ENCODE measurements around the gene TOX2. TPM values are rescaled to one million over a fixed set of nuclear protein-coding genes. Genes with fewer than 3 reads are reported as not detected.
A peak's percentile ranks its signal among the peaks of the same experiment; 100 is the strongest.

TOX2 gene
- total RNA-seq, 2 experiments from 2014 or later, result 3.3 to 3.9 TPM

- Mint-ChIP-seq H3K36me3 (ENCODE audit: low read depth) (no peaks in the 10 kb centered on the region), H3K27ac (no peak overlapping the region), H3K4me1 (ENCODE audit: low read depth) (no peaks in the 10 kb centered on the region), H3K4me3 (no peak overlapping the region), H3K27me3 (peaks cover 25% of the 10 kb centered on the region), H3K9me3 (no peaks in the 10 kb centered on the region)
- Histone ChIP-seq H3K36me3 (ENCODE audit: insufficient read depth, low read length) (no peaks in the 10 kb centered on the region), H3K9me3 (ENCODE audit: control insufficient read depth in 1 of 2, insufficient read depth in 1 of 2, low read length in 2 of 2) (no peaks in the 10 kb centered on the region), H3K27me3 (ENCODE audit: control insufficient read depth in 1 of 2, insufficient read depth in 2 of 2, low read length in 2 of 2) (peaks cover 0 to 10% of the 10 kb centered on the region in 2 experiments), H3K4me1 (ENCODE audit: insufficient read depth, low read length) (peaks cover 4% of the 10 kb centered on the region), H3K27ac (ENCODE audit: low read depth in 1 of 2, low read length in 2 of 2) (no peak overlapping the region), H3K4me3 (ENCODE audit: low read length) (no peak overlapping the region)
- DNase-seq (no peak), ATAC-seq (ENCODE audit: poor library complexity) (no peak)
- POLR2A ChIA-PET, result no interaction called here
- peak; percentile 45 for TF ChIP-seq CTCF (IDR thresholded peaks at IDR 0.05)
- CTCF ChIA-PET, result no interaction called here
- intact Hi-C loops (cut with DNase I, micrococcal nuclease), result loop anchor here (5.0 kb wide), 2 partner anchors 36 to 646 kb away; no protein-coding TSS in a partner anchor
These were observed 178.6 kb downstream of the TOX2 start for GRCh38 chr20:44093249-44093582.

GRCh38 chr20:44095831-44096230, 181.2 kb downstream of the TOX2 start:
- Histone ChIP-seq H3K4me1 (ENCODE audit: insufficient read depth, low read length) (no peaks in the 10 kb centered on the region), H3K9me3 (ENCODE audit: control insufficient read depth in 1 of 2, insufficient read depth in 1 of 2, low read length in 2 of 2) (no peaks in the 10 kb centered on the region), H3K27me3 (ENCODE audit: control insufficient read depth in 1 of 2, insufficient read depth in 2 of 2, low read length in 2 of 2) (peaks cover 0 to 10% of the 10 kb centered on the region in 2 experiments), H3K27ac (ENCODE audit: low read depth in 1 of 2, low read length in 2 of 2) (no peak overlapping the region), H3K4me3 (ENCODE audit: low read length) (no peak overlapping the region), H3K36me3 (ENCODE audit: insufficient read depth, low read length) (no peaks in the 10 kb centered on the region)
- Mint-ChIP-seq H3K4me3 (no peak overlapping the region), H3K9me3 (no peaks in the 10 kb centered on the region), H3K4me1 (ENCODE audit: low read depth) (no peaks in the 10 kb centered on the region), H3K27ac (no peak overlapping the region), H3K36me3 (ENCODE audit: low read depth) (no peaks in the 10 kb centered on the region), H3K27me3 (peaks cover 46% of the 10 kb centered on the region)
- DNase-seq, result no peak
- ATAC-seq (ENCODE audit: poor library complexity), result no peak
- CTCF ChIA-PET, result no interaction called here
- POLR2A ChIA-PET, result no interaction called here
- no peak for TF ChIP-seq CTCF (IDR thresholded peaks at IDR 0.05)
- intact Hi-C loops (cut with DNase I, micrococcal nuclease), result no loop called here

GRCh38 chr20:44097521-44098255, 183.0 kb downstream of the TOX2 start:
- H3K36me3 ChIP-seq (ENCODE audit: insufficient read depth, low read length), result no peaks in the 10 kb centered on the region
- no peak for TF ChIP-seq CTCF (IDR thresholded peaks at IDR 0.05)
- ChIA-PET POLR2A (no interaction called here), CTCF (no interaction called here)
- no peak for ATAC-seq (ENCODE audit: poor library complexity)
- H3K9me3 Mint-ChIP-seq, result peaks cover 8% of the 10 kb centered on the region
- no peak overlapping the region for H3K27ac ChIP-seq (ENCODE audit: low read depth in 1 of 2, low read length in 2 of 2)
- no peak overlapping the region for H3K4me3 ChIP-seq (ENCODE audit: low read length)
- H3K4me3 Mint-ChIP-seq, result no peak overlapping the region
- H3K9me3 ChIP-seq (ENCODE audit: control insufficient read depth in 1 of 2, insufficient read depth in 1 of 2, low read length in 2 of 2), result no peaks in the 10 kb centered on the region
- no peaks in the 10 kb centered on the region for H3K4me1 ChIP-seq (ENCODE audit: insufficient read depth, low read length)
- H3K27ac Mint-ChIP-seq, result no peak overlapping the region
- H3K27me3 Mint-ChIP-seq, result peaks cover 57% of the 10 kb centered on the region
- no peaks in the 10 kb centered on the region for H3K36me3 Mint-ChIP-seq (ENCODE audit: low read depth)
- no peak for DNase-seq
- no peaks in the 10 kb centered on the region for H3K4me1 Mint-ChIP-seq (ENCODE audit: low read depth)
- intact Hi-C loops (cut with DNase I, micrococcal nuclease), result no loop called here
- H3K27me3 ChIP-seq (ENCODE audit: control insufficient read depth in 1 of 2, insufficient read depth in 2 of 2, low read length in 2 of 2), result peaks cover 0 to 10% of the 10 kb centered on the region in 2 experiments
